Right atrium auricular region (tissue), 2 donors: ENCODE data around the gene CKM. TPM values are rescaled to one million over a fixed set of nuclear protein-coding genes. Genes with fewer than 3 reads are reported as not detected.
A peak's percentile ranks its signal among the peaks of the same experiment; 100 is the strongest.
"Not testable (repeated sequence)": the region's sequence is repeated elsewhere in the genome, so short reads cannot be mapped to it uniquely, and the experiment has no call there.

Source experiments
- DNase-seq: peaks from one replicate; pipeline ENCODE4 v3.0.0-alpha.2; 2019; ENCODE audit warnings: low spot score
- H3K27ac ChIP-seq, 2 donors: fragments of 200-600 bp; sonication (generic); 1 replicate in 1 of 2; 2 replicates in 1 of 2; pipeline ENCODE4 v1.5.1; 2016 to 2019
- H3K27me3 ChIP-seq, 2 donors: fragments of 200-600 bp; sonication (generic); one replicate each; pipeline versions ENCODE4 v1.5.1 to v1.6.0; 2017 to 2019
- H3K36me3 ChIP-seq: fragments of 200-600 bp; sonication (generic); one replicate; pipeline ENCODE4 v1.5.1; 2016
- H3K4me1 ChIP-seq, 2 donors: fragments of 200-600 bp; sonication (generic); one replicate each; pipeline versions ENCODE4 v1.5.1 to v1.6.0; 2017 to 2019
- H3K4me3 ChIP-seq, 2 donors: fragments of 200-600 bp; sonication (generic); 1 replicate in 1 of 2; 2 replicates in 1 of 2; pipeline ENCODE4 v1.5.1; 2017 to 2019; ENCODE audit warnings: mild to moderate bottlenecking in 1 of 2, moderate library complexity in 1 of 2
- H3K9me3 ChIP-seq, 2 donors: fragments of 200-600 bp; sonication (generic); one replicate each; pipeline ENCODE4 v1.5.1; 2019
- total RNA-seq, 2 donors: library from RNA; depleted of rRNA; stranded (reverse); fragments of >200 nt; gene quantifications; one replicate each; pipeline ENCODE4 v1.1.0, GENCODE V29; 2016
- TF ChIP-seq, protein P1 (sequence below), 2 donors: fragments of 200-600 bp; sonication (generic); IDR thresholded peaks; one replicate each; pipeline ENCODE4 v1.5.1; 2019; ENCODE audit warnings: antibody characterized with exemption in 2 of 2

The CKM gene
- total RNA-seq, 2 donors from 2014 or later = 3,033 to 6,121 TPM

DNA sequence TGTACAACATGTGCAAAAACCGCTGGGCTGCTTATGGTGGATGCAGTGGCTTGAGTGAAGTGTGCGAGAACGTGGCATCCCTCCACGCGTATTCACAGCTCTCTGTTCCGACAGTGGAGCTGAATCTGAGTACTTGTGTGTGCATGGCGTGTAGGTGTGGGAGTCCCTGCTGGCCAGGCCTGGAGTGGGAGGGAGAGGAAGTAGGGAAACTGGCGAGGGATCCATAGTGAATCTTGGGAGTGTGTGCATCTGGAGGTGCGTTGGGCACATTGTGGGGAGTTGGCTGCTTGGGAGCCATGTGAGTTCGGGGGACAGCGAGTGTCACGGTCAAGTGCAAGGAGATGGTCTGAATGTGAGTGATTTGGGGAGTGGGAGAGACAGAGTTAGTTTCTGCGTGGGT lies 20.2 kb upstream of the CKM start:
- H3K4me3 ChIP-seq = no peak overlapping the region
- H3K4me1 ChIP-seq = peaks cover 0 to 17% of the 10 kb centered on the region in 2 donors
- H3K9me3 ChIP-seq = no peaks in the 10 kb centered on the region
- peaks cover 0 to 15% of the 10 kb centered on the region in 2 donors for H3K27me3 ChIP-seq
- H3K27ac ChIP-seq = no peak overlapping the region
- no peaks in the 10 kb centered on the region for H3K36me3 ChIP-seq
- DNase-seq = no peak
- TF ChIP-seq, protein P1, sequence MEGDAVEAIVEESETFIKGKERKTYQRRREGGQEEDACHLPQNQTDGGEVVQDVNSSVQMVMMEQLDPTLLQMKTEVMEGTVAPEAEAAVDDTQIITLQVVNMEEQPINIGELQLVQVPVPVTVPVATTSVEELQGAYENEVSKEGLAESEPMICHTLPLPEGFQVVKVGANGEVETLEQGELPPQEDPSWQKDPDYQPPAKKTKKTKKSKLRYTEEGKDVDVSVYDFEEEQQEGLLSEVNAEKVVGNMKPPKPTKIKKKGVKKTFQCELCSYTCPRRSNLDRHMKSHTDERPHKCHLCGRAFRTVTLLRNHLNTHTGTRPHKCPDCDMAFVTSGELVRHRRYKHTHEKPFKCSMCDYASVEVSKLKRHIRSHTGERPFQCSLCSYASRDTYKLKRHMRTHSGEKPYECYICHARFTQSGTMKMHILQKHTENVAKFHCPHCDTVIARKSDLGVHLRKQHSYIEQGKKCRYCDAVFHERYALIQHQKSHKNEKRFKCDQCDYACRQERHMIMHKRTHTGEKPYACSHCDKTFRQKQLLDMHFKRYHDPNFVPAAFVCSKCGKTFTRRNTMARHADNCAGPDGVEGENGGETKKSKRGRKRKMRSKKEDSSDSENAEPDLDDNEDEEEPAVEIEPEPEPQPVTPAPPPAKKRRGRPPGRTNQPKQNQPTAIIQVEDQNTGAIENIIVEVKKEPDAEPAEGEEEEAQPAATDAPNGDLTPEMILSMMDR (IDR thresholded peaks at IDR 0.05) = no peak

DNA sequence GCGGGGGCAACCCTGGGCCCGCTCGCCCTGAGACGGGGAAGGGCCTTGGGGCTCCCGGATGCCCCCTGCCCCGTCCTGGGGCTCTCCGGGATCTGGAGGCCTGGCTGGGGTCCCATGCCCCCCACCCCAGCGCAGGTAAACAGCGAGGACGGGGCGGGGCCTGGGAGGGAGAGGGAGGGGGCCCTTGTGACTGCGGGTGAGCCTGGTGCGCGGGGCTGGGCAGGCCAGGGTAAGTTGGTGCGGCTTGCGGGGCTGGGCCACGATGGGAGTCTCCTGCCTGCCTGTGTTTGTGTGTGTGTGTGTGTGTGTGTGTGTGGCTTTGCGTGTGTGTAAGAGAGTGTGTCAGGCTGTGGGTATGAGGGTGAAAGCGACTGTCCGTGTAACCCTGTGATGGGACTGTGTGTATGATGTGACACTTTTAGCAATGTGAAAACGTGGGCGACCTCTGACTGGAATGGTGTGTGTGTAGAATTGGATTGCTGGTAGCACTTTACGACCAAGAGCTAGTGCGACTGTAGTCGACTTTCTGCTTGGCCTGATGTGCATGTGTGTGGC lies 18.3 kb upstream of the CKM start:
- Histone ChIP-seq H3K27me3 (peaks cover 0 to 10% of the 10 kb centered on the region in 2 donors), H3K4me1 (peaks cover 0 to 17% of the 10 kb centered on the region in 2 donors), H3K27ac (no peak overlapping the region), H3K9me3 (no peaks in the 10 kb centered on the region), H3K4me3 (peak overlapping the region; percentile 20 to 45), H3K36me3 (no peaks in the 10 kb centered on the region)
- TF ChIP-seq, protein P1 (IDR thresholded peaks at IDR 0.05) = no peak
- no peak for DNase-seq

DNA sequence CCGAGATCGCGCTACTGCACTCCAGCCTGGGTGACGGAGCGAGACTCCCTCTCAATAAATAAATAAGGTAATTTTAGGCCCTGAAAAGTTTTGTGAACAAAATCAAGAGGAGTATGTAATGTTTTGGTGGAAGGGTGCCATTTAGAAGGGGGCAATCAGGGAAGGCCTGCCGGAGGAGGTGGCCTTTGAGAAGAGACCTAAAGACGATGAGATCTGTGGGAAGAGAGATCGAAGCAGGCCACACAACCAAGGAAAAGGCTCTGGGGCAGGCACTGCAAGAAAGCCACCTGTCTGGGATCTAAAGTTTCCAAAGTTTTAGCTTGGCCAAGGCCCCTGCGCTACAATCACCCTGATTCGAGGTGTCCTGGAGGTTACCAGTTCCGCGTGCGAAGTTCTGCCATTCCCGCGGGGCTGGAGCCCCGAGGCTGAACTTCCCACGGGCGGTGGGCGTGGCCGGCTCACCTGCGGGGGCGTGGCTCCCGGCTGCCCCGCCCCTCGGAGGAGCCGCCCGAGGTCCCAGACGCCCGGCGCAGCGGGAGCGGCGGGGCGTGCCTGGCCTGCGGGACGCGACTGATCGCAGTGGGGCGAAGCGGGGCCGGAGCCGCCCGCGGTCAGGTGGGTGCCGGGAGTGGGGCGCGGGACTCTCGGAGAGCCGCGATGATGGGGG lies 17.7 kb upstream of the CKM start, which contains the start of gene KLC3:
KLC3 (plus strand) TSS at position 519 of the 667 bp plus-strand sequence. CDS start 4,792 bp downstream, outside the sequence.
- no peak for DNase-seq
- Histone ChIP-seq H3K27me3 (peaks cover 0 to 10% of the 10 kb centered on the region in 2 donors), H3K36me3 (no peaks in the 10 kb centered on the region), H3K9me3 (no peaks in the 10 kb centered on the region), H3K27ac (no peak within 1 kb of the TSS), H3K4me1 (peaks cover 0 to 17% of the 10 kb centered on the region in 2 donors), H3K4me3 (peak within 1 kb of the TSS; percentile 20 to 45)
- TF ChIP-seq, protein P1 (IDR thresholded peaks at IDR 0.05) = no peak

DNA sequence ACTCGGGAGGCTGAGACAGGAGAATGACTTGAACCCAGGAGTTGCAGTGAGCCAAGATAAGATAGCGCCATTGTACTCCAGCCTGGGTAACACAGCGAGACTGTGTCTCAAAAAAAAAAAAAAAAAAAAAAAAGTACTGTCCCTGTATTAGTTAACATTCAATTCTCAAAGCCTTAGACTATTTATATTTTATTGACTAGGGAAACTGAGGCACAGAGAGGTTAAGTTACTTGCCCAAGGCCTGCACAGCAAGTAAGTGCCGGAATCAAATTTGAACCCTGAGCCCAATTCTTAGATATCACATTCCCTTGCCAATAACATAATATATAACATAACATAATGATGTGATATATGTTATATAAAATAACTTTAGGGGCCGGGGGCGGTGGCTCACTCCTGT lies 17.0 kb upstream of the CKM start:
- H3K27me3 ChIP-seq = peaks cover 0 to 10% of the 10 kb centered on the region in 2 donors

DNA sequence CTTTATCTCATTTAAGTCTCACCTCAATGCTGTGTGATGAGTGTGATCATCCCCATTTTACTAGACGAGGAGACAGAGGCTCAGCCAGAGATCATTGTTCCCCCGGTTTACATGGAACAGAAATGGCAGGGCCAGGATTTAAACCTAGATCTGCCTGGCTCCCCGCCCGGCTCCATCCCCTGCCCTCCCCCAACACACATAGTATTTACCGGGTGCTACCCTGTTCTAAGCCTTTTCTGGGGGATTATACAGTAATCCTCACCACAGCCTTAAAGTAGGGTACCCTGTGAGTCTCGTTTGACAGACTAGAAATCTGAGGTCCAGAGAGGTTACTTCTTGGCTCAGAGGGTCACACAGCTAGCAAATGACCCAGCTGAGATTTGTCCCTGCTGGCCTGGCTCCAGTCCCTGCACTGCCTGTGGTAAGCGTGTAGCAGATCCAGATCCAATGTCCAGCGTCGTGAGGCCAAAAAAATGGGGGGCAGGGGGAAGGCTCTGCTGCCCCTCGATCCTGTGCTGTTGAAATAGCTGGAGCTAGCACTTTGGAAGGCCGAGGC lies 14.1 kb upstream of the CKM start:
- H3K4me3 ChIP-seq = no peak overlapping the region
- DNase-seq = no peak

More for the DNA sequence above, 17.0 kb upstream of the CKM start:
- H3K27ac ChIP-seq = no peak overlapping the region
- no peak for DNase-seq
- no peaks in the 10 kb centered on the region for H3K36me3 ChIP-seq
- TF ChIP-seq, protein P1 (IDR thresholded peaks at IDR 0.05) = no peak
- H3K9me3 ChIP-seq = no peaks in the 10 kb centered on the region
- peaks cover 0 to 17% of the 10 kb centered on the region in 2 donors for H3K4me1 ChIP-seq
- no peak overlapping the region for H3K4me3 ChIP-seq

DNA sequence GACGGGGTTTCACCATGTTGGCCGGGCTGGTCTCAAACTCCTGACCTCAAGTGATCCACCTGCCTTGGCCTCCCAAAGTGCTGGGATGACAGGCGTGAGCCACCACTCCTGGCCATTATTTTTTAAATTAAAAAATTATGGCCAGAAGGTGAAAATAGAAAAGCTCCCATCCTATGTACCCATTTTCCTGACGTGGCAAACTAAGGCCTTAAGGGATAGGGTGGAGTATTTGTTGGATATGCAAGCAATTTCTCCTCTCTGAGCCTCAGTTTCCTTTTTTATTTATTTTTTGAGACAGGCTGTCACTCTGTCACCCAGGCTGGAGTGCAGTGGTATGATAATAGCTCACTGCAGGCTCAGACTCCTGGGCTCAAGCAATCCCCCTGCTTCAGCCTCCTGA lies 12.2 kb upstream of the CKM start:
- H3K4me3 ChIP-seq, H3K27ac ChIP-seq, DNase-seq, H3K9me3 ChIP-seq, H3K4me1 ChIP-seq, H3K36me3 ChIP-seq, H3K27me3 ChIP-seq: not testable (repeated sequence)

More for the DNA sequence above, 14.1 kb upstream of the CKM start:
- H3K27ac ChIP-seq = no peak overlapping the region
- H3K27me3 ChIP-seq = peaks cover 0 to 10% of the 10 kb centered on the region in 2 donors
- no peaks in the 10 kb centered on the region for H3K9me3 ChIP-seq
- TF ChIP-seq, protein P1 (IDR thresholded peaks at IDR 0.05) = no peak
- peaks cover 0 to 17% of the 10 kb centered on the region in 2 donors for H3K4me1 ChIP-seq
- H3K36me3 ChIP-seq = no peaks in the 10 kb centered on the region
